ENCODE measurements around the gene MRNIP.
"Not testable (repeated sequence)": the region's sequence is repeated elsewhere in the genome, so short reads cannot be mapped to it uniquely, and the experiment has no call there.

Gene MRNIP

DNA sequence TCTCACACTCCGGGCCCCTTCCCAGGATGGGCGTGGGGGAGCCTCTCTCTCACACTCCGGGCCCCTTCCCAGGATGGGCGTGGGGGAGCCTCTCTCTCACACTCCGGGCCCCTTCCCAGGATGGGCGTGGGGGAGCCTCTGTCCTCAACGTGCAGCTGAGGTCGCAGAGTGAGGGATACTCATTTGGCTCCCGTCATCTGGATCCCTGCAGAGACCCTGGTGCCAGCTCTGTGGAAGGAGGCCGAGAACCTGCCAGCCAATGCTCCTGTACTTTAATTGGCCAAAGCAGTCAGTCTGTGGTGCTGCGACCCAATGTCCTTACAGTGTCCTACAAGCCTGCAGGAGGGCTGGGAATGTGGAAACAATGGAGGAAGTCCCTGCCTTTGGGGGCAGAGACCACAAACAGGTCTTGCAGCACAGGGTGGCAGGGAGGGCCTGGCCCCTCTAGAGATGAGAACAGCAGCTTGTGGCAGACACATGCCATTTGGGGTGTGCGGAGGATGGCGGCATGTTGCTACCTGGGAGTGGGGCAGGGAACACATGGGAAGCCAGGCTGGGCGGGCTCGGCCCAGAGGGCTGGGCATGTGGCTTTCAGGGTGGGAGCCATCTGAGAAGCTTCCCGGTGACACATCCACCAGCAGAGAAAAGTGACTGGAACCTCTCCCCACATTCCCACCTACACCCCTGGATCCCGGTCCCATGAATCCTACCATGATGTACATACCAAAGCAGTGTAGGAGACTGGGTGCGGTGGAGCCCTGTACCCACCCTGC lies 13.6 kb upstream of the MRNIP start:
- DNase-seq (ENCODE audit: low read depth in 1 of 2, low spot score in 1 of 2): no peak
- H3K27me3 ChIP-seq (ENCODE audit: insufficient read depth, poor library complexity, severe bottlenecking): no peaks in the 10 kb centered on the region
- no peak overlapping the region for H3K4me3 ChIP-seq (replicated peaks; ENCODE audit: insufficient read depth, low read length)
- no peak overlapping the region for H3K27ac ChIP-seq (replicated peaks)
- TF ChIP-seq SPI1 (IDR thresholded peaks at IDR 0.05; ENCODE audit: borderline replicate concordance, low read depth) (no peak), GABPA (IDR thresholded peaks at IDR 0.05; ENCODE audit: low read depth) (no peak), POLR2AphosphoS5 (IDR thresholded peaks at IDR 0.05; ENCODE audit: low read depth) (no peak)
- TF ChIP-seq, protein P1, sequence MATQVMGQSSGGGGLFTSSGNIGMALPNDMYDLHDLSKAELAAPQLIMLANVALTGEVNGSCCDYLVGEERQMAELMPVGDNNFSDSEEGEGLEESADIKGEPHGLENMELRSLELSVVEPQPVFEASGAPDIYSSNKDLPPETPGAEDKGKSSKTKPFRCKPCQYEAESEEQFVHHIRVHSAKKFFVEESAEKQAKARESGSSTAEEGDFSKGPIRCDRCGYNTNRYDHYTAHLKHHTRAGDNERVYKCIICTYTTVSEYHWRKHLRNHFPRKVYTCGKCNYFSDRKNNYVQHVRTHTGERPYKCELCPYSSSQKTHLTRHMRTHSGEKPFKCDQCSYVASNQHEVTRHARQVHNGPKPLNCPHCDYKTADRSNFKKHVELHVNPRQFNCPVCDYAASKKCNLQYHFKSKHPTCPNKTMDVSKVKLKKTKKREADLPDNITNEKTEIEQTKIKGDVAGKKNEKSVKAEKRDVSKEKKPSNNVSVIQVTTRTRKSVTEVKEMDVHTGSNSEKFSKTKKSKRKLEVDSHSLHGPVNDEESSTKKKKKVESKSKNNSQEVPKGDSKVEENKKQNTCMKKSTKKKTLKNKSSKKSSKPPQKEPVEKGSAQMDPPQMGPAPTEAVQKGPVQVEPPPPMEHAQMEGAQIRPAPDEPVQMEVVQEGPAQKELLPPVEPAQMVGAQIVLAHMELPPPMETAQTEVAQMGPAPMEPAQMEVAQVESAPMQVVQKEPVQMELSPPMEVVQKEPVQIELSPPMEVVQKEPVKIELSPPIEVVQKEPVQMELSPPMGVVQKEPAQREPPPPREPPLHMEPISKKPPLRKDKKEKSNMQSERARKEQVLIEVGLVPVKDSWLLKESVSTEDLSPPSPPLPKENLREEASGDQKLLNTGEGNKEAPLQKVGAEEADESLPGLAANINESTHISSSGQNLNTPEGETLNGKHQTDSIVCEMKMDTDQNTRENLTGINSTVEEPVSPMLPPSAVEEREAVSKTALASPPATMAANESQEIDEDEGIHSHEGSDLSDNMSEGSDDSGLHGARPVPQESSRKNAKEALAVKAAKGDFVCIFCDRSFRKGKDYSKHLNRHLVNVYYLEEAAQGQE (IDR thresholded peaks at IDR 0.05; ENCODE audit: insufficient replicate concordance, low read depth): no peak
- TF ChIP-seq, protein P2, sequence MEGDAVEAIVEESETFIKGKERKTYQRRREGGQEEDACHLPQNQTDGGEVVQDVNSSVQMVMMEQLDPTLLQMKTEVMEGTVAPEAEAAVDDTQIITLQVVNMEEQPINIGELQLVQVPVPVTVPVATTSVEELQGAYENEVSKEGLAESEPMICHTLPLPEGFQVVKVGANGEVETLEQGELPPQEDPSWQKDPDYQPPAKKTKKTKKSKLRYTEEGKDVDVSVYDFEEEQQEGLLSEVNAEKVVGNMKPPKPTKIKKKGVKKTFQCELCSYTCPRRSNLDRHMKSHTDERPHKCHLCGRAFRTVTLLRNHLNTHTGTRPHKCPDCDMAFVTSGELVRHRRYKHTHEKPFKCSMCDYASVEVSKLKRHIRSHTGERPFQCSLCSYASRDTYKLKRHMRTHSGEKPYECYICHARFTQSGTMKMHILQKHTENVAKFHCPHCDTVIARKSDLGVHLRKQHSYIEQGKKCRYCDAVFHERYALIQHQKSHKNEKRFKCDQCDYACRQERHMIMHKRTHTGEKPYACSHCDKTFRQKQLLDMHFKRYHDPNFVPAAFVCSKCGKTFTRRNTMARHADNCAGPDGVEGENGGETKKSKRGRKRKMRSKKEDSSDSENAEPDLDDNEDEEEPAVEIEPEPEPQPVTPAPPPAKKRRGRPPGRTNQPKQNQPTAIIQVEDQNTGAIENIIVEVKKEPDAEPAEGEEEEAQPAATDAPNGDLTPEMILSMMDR (IDR thresholded peaks at IDR 0.05; ENCODE audit: insufficient read depth, low read length): no peak

DNA sequence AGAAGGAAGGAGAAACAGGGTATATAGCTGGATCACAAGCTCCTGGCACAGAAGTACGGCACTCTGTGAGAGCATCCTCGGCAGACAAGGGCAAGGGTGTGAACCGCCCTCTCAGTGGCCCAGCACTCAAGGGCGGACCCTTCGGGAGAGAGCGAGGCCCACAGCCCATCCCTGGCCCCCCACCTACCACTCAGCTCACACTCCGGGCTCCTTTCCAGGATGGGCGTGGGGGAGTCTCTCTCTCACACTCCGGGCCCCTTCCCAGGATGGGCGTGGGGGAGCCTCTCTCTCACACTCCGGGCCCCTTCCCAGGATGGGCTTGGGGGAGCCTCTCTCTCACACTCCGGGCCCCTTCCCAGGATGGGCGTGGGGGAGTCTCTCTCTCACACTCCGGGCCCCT lies 12.9 kb upstream of the MRNIP start:
- not testable (repeated sequence) for H3K27me3 ChIP-seq (ENCODE audit: insufficient read depth, poor library complexity, severe bottlenecking); H3K27ac ChIP-seq (replicated peaks); DNase-seq (ENCODE audit: low read depth in 1 of 2, low spot score in 1 of 2)

DNA sequence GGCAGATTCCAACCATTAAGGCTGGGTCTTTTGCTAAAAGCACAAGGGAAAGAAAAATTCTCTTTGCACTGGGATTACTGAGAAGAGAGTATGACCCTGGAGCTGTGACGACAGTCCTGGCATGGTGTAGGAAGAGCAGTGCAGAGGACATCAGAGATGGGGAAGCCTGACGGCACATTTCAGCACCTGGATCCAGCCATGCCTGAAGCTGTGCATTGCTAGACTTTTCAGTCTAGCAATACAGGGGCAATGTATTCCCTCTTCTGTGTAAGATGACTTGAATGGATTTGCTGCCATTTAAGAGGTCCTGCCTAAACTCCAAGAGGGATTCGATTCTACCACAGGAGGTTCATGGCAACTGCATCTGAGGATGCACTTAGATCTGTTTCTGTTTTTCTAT lies 12.3 kb upstream of the MRNIP start:
- Histone ChIP-seq H3K4me3 (replicated peaks; ENCODE audit: insufficient read depth, low read length) (no peak overlapping the region), H3K27me3 (ENCODE audit: insufficient read depth, poor library complexity, severe bottlenecking) (no peaks in the 10 kb centered on the region), H3K27ac (replicated peaks) (no peak overlapping the region)
- no peak for DNase-seq (ENCODE audit: low read depth in 1 of 2, low spot score in 1 of 2)
- TF ChIP-seq, protein P1 (IDR thresholded peaks at IDR 0.05; ENCODE audit: insufficient replicate concordance, low read depth): no peak
- TF ChIP-seq POLR2AphosphoS5 (IDR thresholded peaks at IDR 0.05; ENCODE audit: low read depth) (no peak), SPI1 (IDR thresholded peaks at IDR 0.05; ENCODE audit: borderline replicate concordance, low read depth) (no peak), GABPA (IDR thresholded peaks at IDR 0.05; ENCODE audit: low read depth) (no peak)
- TF ChIP-seq, protein P2 (IDR thresholded peaks at IDR 0.05; ENCODE audit: insufficient read depth, low read length): no peak

More for the DNA sequence above, 12.9 kb upstream of the MRNIP start:
- not testable (repeated sequence) for H3K4me3 ChIP-seq (replicated peaks; ENCODE audit: insufficient read depth, low read length)

DNA sequence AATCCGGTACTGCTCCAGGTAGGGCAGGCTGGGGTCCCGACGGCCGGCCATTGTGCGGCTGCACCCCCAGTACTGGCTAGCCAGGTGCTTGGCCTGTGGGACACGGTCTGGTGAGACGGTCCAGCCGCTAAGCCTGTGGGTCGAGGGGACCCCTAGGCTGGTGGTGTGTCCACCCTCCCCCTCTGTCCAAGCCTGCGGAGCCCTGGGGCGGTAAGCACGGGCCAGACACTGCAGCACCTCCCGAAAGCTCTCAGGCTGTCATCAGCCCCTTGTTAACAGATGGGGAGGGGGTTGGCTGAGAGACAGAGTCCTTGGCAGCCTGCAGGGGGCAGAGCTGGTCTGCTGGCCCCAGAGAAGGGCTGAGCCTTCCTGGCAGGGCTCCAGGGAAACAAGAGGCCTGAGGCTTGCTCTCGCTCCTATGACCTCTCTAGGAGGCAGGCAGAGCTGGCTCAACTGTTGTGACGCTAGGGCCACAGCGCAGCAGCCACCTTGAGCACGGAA lies 11.8 kb upstream of the MRNIP start:
- TF ChIP-seq POLR2AphosphoS5 (IDR thresholded peaks at IDR 0.05; ENCODE audit: low read depth): no peak
- TF ChIP-seq, protein P1 (IDR thresholded peaks at IDR 0.05; ENCODE audit: insufficient replicate concordance, low read depth): no peak
- TF ChIP-seq GABPA (IDR thresholded peaks at IDR 0.05; ENCODE audit: low read depth): no peak
- TF ChIP-seq, protein P2 (IDR thresholded peaks at IDR 0.05; ENCODE audit: insufficient read depth, low read length): no peak
- no peak for TF ChIP-seq SPI1 (IDR thresholded peaks at IDR 0.05; ENCODE audit: borderline replicate concordance, low read depth)
- no peak overlapping the region for H3K27ac ChIP-seq (replicated peaks)
- no peak for DNase-seq (ENCODE audit: low read depth in 1 of 2, low spot score in 1 of 2)

More for the DNA sequence above, 11.8 kb upstream of the MRNIP start:
- Histone ChIP-seq H3K27me3 (ENCODE audit: insufficient read depth, poor library complexity, severe bottlenecking) (no peaks in the 10 kb centered on the region), H3K4me3 (replicated peaks; ENCODE audit: insufficient read depth, low read length) (no peak overlapping the region)

Measured in HL-60 (cell line).